Measurements from ENCODE around the gene UFL1.

DNA sequence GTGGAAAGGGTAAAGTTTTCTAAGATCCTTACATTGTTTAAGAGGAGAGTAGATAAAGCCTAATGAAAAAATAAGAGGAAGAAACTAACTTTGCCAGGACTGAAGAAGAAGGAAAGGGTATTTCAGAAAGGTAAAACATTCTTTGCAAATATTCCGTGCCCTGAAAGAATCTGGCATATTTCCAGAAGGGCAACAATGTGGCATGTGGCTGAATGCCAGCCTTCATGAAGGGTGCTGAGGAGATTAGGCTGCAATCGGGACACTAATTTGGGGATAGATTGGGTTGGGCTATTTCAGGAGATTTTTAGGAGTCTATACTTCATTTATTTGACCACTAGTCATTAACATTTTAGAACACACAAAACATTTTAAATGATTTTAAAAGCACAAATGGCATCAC lies 16.2 kb upstream of the UFL1 start:
- TF ChIP-seq, protein P1, sequence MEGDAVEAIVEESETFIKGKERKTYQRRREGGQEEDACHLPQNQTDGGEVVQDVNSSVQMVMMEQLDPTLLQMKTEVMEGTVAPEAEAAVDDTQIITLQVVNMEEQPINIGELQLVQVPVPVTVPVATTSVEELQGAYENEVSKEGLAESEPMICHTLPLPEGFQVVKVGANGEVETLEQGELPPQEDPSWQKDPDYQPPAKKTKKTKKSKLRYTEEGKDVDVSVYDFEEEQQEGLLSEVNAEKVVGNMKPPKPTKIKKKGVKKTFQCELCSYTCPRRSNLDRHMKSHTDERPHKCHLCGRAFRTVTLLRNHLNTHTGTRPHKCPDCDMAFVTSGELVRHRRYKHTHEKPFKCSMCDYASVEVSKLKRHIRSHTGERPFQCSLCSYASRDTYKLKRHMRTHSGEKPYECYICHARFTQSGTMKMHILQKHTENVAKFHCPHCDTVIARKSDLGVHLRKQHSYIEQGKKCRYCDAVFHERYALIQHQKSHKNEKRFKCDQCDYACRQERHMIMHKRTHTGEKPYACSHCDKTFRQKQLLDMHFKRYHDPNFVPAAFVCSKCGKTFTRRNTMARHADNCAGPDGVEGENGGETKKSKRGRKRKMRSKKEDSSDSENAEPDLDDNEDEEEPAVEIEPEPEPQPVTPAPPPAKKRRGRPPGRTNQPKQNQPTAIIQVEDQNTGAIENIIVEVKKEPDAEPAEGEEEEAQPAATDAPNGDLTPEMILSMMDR (IDR thresholded peaks at IDR 0.05; ENCODE audit: low read length): no peak
- TF ChIP-seq EZH2 (optimal IDR thresholded peaks at IDR 0.05; ENCODE audit: low read depth, low read length): no peak
